SIG-M5 (cell line): Measurements from ENCODE around the gene ADSS1.
A peak's percentile ranks its signal among the peaks of the same experiment; 100 is the strongest.
"Not testable (repeated sequence)": the region's sequence is repeated elsewhere in the genome, so short reads cannot be mapped to it uniquely, and the experiment has no call there.

Experiments
- DNase-seq: peaks from one replicate; lab custom pipeline; 2025; lab: John Stamatoyannopoulos, UW

The ADSS1 gene

GRCh38 chr14:104750056-104750752, 26.2 kb downstream of the ADSS1 start:
- DNase-seq: no peak

- DNase-seq: not testable (repeated sequence)
Observed at GRCh38 chr14:104750753-104751057, 26.7 kb downstream of the ADSS1 start.

- no peak for DNase-seq
Observed at GRCh38 chr14:104751539-104752422, 27.8 kb downstream of the ADSS1 start.

GRCh38 chr14:104752423-104752734, 28.4 kb downstream of the ADSS1 start:
- peak; percentile 99 for DNase-seq

- peak; percentile 99 for DNase-seq
Observed at GRCh38 chr14:104752735-104753527, 28.9 kb downstream of the ADSS1 start, which contains the start of gene SIVA1. SIVA1 (plus strand) TSS chr14:104753147; CDS start chr14:104753202, 55 bp downstream.

GRCh38 chr14:104753528-104754212, 29.6 kb downstream of the ADSS1 start:
- no peak for DNase-seq

GRCh38 chr14:104754213-104754851, 30.3 kb downstream of the ADSS1 start:
- DNase-seq: no peak

GRCh38 chr14:104755621-104756020, 31.6 kb downstream of the ADSS1 start:
- DNase-seq: no peak

GRCh38 chr14:104756477-104757237, 32.6 kb downstream of the ADSS1 start:
- DNase-seq: no peak

- no peak for DNase-seq
Observed at GRCh38 chr14:104757238-104757585, 33.2 kb downstream of the ADSS1 start.

- no peak for DNase-seq
Observed at GRCh38 chr14:104757681-104758392, 33.8 kb downstream of the ADSS1 start.

GRCh38 chr14:104758981-104759969, 35.2 kb downstream of the ADSS1 start:
- DNase-seq: no peak

- DNase-seq: no peak
Observed at GRCh38 chr14:104765517-104765916, 41.5 kb downstream of the ADSS1 start.

- DNase-seq: no peak
Observed at GRCh38 chr14:104766256-104766862, 42.3 kb downstream of the ADSS1 start.

GRCh38 chr14:104766863-104767633, 43.0 kb downstream of the ADSS1 start:
- no peak for DNase-seq

GRCh38 chr14:104767634-104767918, 43.5 kb downstream of the ADSS1 start:
- DNase-seq: no peak

- DNase-seq: no peak
Observed at GRCh38 chr14:104768437-104769323, 44.7 kb downstream of the ADSS1 start.
